Measurements from ENCODE around the gene RAB11FIP4. TPM values are rescaled to one million over a fixed set of nuclear protein-coding genes. Genes with fewer than 3 reads are reported as not detected.

Gene RAB11FIP4
- total and polyA plus RNA-seq, 9 donors = 1.8 to 16.5 (median 6.4) TPM

DNA sequence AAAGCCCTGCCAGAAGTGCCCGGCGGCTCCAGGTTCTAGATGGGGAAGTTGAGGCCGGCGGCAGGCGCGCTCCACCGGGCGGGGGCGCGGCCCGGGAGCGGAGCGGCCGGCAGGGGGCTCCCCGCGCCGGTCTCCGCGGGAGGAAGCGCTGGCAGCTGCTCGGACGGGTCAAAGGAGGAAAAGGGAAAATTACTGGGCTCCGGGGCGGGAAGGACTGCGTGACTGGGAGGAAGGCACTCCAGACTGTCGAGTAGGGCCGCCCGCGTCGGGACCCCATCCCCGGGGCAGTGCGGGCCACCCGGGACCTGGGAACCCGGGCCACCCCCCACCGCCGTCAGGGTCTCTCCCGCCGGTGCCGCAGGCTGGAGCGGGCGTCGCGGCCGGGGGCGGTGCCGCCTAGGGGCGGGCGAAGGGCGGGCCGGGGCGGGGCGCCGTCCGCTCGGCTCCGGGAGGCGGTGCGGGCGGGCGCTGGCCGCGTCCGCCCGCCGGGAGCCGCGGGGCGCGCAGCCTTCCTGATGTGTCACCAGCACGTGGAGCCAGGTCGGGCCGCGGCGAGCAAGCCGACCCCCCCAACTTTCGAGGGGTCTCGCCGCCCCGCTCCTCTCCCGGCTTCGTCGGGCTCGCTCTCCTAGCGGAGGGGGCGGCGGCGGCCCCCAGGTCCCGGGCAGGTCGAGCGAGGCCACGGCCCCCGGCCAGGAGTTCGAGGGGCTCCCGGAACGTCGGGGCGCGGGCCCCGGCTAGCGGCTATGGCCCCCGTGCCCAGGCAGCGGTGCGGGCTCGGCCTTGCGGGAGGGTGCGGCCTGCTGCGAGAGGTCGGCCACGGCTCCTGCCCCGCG, 167.5 kb downstream of the RAB11FIP4 start:
- Histone ChIP-seq H3K4me1 (ENCODE audit: insufficient read depth) (peaks cover 11% of the 10 kb centered on the region), H3K4me3 (peak overlapping the region; percentile 54), H3K27ac (peak overlapping the region; percentile 77 to 81), H3K9me3 (no peaks in the 10 kb centered on the region), H3K27me3 (no peaks in the 10 kb centered on the region), H3K36me3 (no peaks in the 10 kb centered on the region)
- intact Hi-C loops (cut with DNase I) = loop anchor here in 3 of 4 donors (1.0 to 5.0 kb wide), 3 partner anchors 9 to 284 kb away; no protein-coding TSS in a partner anchor
- peak; percentile 80 to 88 (median 87) for DNase-seq
- TF ChIP-seq, protein P1, sequence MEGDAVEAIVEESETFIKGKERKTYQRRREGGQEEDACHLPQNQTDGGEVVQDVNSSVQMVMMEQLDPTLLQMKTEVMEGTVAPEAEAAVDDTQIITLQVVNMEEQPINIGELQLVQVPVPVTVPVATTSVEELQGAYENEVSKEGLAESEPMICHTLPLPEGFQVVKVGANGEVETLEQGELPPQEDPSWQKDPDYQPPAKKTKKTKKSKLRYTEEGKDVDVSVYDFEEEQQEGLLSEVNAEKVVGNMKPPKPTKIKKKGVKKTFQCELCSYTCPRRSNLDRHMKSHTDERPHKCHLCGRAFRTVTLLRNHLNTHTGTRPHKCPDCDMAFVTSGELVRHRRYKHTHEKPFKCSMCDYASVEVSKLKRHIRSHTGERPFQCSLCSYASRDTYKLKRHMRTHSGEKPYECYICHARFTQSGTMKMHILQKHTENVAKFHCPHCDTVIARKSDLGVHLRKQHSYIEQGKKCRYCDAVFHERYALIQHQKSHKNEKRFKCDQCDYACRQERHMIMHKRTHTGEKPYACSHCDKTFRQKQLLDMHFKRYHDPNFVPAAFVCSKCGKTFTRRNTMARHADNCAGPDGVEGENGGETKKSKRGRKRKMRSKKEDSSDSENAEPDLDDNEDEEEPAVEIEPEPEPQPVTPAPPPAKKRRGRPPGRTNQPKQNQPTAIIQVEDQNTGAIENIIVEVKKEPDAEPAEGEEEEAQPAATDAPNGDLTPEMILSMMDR (IDR thresholded peaks at IDR 0.05) = peak; percentile 76 to 94 (median 94)
- TF ChIP-seq EP300 (IDR thresholded peaks at IDR 0.05) (no peak), POLR2A (IDR thresholded peaks at IDR 0.05) (peak; percentile 55)
- WGBS, 3 donors = 0 to 1% (median 1%) methylated on average over 42 to 111 of the region's 111 CpGs

DNA sequence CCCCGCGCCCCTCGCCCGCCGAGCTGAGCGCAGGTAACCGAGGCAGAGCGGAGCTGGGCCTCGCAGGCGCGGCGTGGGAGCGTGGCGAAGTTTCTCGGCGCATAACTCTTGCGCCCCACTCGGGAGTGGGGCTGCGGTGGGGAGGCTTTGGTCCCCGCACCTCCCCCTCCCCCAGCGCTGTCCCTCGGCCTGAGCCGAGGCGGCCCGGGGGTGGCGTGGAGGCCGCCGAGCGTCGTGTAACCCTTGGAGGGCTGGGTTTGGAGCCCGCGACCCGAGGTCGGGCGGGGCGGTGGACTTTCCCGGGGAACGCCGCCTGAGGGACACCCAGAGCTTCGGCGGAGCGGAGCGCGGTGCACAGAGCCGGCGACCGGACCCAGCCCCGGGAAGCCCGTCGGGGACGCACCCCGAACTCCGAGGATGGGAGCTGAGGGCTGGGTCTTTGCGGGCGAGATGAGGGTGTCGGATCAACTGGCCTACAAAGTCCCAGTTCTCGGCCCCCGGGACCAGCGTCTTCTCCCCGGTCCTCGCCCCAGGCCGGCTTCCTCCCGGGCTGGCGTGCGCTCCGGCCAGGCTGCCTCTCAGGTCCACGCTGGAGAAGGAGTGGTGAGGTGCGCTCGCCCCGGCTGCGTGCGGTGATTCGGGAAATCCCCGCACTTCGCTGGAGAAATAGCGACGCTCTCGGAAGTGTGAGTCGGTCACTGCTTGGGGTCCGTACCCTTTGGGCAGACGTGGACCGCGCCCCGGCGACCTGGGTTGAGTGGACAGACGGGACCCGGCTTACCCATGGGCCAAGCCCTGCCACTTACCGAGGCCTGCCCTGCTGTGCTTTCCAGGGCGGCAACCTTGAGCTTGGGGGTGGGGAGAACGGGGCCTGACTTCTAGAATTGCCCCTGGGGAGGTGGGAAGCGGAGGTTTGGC, 168.4 kb downstream of the RAB11FIP4 start:
- peak overlapping the region; percentile 54 for H3K4me3 ChIP-seq
- no peak for TF ChIP-seq POLR2A (IDR thresholded peaks at IDR 0.05)
- no peak for TF ChIP-seq EP300 (IDR thresholded peaks at IDR 0.05)
- TF ChIP-seq, protein P1 (IDR thresholded peaks at IDR 0.05) = no peak
- no peaks in the 10 kb centered on the region for H3K36me3 ChIP-seq
- intact Hi-C loops (cut with DNase I) = loop anchor here (1.0 to 5.0 kb wide), 4 partner anchors 10 to 287 kb away; no protein-coding TSS in a partner anchor
- H3K9me3 ChIP-seq = no peaks in the 10 kb centered on the region
- no peaks in the 10 kb centered on the region for H3K27me3 ChIP-seq
- peaks cover 11% of the 10 kb centered on the region for H3K4me1 ChIP-seq (ENCODE audit: insufficient read depth)
- 6 to 10% (median 7%) methylated on average over 74 to 91 of the region's 91 CpGs for WGBS, 3 donors
- H3K27ac ChIP-seq = peak overlapping the region; percentile 77 to 81
- DNase-seq = peak; percentile 28 to 62 (median 47)

DNA sequence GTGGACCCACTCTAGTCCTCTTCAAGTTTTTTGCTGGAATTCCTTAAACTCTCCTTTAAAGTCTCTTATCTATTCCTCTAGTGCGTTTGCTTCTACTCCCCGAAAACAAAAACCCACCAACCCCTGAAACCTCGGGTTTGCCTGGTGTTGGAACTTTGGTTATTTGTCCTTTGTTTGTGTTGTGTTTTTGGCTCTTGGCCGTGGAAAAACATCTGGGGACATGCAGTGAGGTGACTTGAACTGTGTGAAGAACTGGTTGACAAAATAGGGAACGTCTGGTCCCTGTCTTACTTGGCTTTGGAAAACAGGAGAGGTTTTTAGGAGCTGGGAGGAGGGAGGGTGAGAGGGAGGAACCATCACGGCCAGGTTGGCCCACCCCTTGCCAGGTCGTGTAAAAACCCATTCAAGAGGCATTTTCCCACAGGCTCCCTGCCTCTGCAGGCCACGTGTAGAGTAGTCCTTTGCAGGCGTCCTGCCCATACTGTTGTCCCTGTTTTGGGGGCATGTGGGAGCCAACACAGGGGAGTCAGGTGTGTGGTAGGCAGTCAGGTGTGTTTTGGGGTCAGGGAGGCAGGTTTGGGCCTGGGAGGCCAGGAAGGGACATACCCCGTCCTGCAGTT, 169.3 kb downstream of the RAB11FIP4 start:
- Histone ChIP-seq H3K36me3 (no peaks in the 10 kb centered on the region), H3K4me1 (ENCODE audit: insufficient read depth) (peaks cover 11% of the 10 kb centered on the region), H3K9me3 (no peaks in the 10 kb centered on the region), H3K27ac (peak overlapping the region; percentile 35 to 81), H3K4me3 (peak overlapping the region; percentile 54), H3K27me3 (no peaks in the 10 kb centered on the region)
- WGBS, 3 donors = 33 to 56% (median 39%) methylated on average over 10 of the region's 10 CpGs
- intact Hi-C loops (cut with DNase I) = loop anchor here in 1 of 4 donors (5.0 kb wide), 1 partner anchor 287 kb away; no protein-coding TSS in a partner anchor
- TF ChIP-seq POLR2A (IDR thresholded peaks at IDR 0.05) (no peak), EP300 (IDR thresholded peaks at IDR 0.05) (no peak)
- TF ChIP-seq, protein P1 (IDR thresholded peaks at IDR 0.05) = no peak
- DNase-seq = no peak
